ENCODE measurements around the gene SALL4.

SALL4 gene

DNA sequence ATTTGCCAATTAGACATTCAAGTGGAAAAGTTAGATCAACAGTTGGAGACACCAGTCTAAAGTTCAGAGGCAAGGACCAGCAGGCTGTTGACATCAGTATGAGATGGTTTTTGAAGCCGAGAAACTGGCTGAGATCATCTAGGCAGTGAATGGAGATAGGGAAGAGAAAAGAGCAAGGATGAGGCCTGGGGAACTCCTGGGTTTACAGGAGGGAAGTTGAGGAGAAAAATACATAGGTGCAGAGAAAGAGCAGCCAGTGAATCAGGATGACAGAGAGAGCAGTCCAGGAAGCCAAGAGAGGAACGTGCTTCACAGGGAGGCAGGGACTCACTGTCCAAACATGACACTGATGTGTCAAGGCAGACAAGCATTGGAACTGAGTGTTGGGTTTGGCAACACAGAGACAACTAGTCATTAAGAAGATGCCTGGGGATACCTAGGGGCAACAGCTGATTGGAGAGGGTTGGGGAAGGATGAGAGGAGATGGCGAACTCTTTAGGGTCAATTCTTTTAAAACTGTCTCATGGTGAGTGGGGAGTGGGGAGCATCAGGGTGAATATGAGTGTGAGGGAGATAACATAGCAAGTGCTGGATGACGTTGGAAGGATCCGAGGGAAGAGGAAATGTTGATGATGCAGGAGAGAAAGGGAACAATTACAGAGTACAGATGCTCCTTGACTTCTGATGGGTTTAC is 13.2 kb upstream of the SALL4 start:
- no peak overlapping the region for H3K4me3 ChIP-seq (ENCODE audit: low read depth, low read length)
- DNase-seq (ENCODE audit: low read depth) = no peak
- TF ChIP-seq, protein P1, sequence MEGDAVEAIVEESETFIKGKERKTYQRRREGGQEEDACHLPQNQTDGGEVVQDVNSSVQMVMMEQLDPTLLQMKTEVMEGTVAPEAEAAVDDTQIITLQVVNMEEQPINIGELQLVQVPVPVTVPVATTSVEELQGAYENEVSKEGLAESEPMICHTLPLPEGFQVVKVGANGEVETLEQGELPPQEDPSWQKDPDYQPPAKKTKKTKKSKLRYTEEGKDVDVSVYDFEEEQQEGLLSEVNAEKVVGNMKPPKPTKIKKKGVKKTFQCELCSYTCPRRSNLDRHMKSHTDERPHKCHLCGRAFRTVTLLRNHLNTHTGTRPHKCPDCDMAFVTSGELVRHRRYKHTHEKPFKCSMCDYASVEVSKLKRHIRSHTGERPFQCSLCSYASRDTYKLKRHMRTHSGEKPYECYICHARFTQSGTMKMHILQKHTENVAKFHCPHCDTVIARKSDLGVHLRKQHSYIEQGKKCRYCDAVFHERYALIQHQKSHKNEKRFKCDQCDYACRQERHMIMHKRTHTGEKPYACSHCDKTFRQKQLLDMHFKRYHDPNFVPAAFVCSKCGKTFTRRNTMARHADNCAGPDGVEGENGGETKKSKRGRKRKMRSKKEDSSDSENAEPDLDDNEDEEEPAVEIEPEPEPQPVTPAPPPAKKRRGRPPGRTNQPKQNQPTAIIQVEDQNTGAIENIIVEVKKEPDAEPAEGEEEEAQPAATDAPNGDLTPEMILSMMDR (IDR thresholded peaks at IDR 0.05; ENCODE audit: low read depth, low read length, missing control alignments) = no peak
- in situ Hi-C loops (cut with HindIII; ENCODE audit: low sequenced_read_pairs) = no loop called here

DNA sequence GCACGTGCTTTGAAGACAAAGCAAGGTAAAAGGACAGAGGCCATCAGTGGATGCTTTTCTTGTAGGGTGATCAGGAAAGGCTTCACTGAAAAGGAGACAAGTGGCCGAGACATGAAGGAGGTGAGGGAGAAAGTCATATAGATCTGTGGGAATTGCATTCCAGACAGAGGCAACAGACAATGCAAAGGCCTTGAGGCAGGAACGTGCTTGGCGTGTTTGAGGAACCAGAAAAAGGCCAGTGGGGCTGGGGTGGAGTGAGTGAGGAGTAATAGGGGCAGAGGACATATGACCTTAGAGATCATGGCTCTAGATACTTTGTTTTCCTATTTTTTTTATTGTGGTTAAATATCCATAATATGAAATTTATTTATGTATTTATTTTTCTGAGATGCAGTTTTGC is 10.5 kb upstream of the SALL4 start:
- in situ Hi-C loops (cut with HindIII; ENCODE audit: low sequenced_read_pairs) = no loop called here
- TF ChIP-seq, protein P1 (IDR thresholded peaks at IDR 0.05; ENCODE audit: low read depth, low read length, missing control alignments) = no peak
- H3K4me3 ChIP-seq (ENCODE audit: low read depth, low read length) = no peak overlapping the region
- no peak for DNase-seq (ENCODE audit: low read depth)

DNA sequence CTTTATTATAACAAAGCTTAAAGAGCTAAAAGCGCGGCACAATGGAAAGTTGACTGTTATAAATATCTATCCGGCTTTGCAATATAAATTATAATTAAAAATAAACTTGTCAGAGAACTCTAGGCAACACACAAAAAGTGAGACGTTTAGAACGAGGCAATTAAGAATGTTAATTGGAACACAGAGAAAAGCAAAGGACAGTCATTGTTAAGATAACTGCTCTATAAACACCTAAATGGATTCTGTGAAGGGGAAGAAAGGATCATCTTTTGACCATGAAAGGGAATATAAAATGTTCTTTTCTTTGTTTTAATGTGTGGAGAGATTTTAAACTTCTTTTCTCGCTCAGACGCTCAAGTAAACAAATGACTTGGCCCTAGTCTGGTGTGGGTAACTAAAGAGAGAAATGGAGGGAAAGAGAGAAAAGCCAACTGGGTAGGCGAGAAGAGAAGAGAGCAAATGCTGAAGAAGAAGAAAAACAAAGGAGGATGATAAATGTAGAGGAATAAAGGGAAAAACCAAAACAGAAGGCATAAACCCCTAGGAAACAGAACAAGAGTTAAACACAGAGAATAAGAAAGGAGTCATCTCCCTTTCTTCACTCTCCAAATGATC is 9.3 kb upstream of the SALL4 start:
- no peak for DNase-seq (ENCODE audit: low read depth)
- in situ Hi-C loops (cut with HindIII; ENCODE audit: low sequenced_read_pairs) = no loop called here
- no peak overlapping the region for H3K4me3 ChIP-seq (ENCODE audit: low read depth, low read length)
- TF ChIP-seq, protein P1 (IDR thresholded peaks at IDR 0.05; ENCODE audit: low read depth, low read length, missing control alignments) = no peak

DNA sequence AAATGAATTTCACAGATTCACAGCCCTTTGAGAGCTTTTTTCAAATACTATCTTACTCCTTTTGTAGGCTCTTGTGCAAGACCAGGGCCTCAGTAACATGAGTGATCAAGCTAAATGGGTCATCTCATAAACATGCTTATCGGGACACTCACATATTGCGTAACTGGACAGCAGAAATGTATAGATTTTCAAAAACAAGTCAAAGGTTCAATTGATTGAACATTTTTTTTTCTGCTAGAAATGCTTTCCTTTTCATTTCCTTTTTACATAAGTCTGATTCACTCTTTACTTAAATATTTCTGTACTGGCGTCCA is 8.7 kb upstream of the SALL4 start:
- no peak overlapping the region for H3K4me3 ChIP-seq (ENCODE audit: low read depth, low read length)
- TF ChIP-seq, protein P1 (IDR thresholded peaks at IDR 0.05; ENCODE audit: low read depth, low read length, missing control alignments) = no peak
- in situ Hi-C loops (cut with HindIII; ENCODE audit: low sequenced_read_pairs) = no loop called here
- no peak for DNase-seq (ENCODE audit: low read depth)

DNA sequence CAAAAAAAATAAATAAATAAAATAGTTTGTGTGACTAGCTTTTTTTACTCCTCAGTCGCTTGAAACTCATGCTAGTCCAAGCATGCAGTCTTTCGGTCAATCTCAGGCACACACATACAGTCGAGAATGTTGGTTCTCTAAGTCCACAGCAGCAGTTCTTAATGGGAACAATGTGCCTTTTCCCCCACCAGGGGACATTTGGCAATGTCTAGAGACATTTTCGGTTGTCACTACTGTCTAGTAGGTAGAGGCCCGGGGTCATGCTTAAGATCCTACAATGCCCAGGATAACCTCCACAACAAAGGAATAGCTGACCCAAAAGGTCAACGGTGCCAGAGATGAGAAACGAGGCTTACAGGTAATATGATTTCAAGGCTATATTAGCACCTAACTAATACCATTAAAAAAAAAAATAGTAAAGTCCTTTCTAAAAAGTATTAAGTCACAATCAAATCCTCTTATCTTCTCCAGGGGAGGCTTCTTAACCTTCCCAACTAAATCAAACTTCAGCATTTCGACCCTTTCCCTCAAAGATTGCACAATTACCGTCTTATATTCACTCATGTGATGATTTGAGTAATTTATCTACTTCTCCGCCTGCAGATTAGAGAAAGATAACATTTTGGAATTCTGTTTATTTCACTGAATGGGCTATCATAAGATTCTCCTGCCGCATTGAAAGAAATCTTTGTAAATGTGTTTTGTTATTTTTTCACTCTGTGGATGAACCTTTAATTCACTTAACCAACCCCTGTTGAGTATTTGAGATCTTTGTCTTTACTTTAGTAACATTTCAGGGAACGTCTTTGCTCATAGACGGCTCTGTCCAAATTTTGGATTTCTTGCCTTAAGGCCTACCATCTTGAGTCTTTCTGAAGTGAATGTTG is 8.1 kb upstream of the SALL4 start:
- no peak for DNase-seq (ENCODE audit: low read depth)
- TF ChIP-seq, protein P1 (IDR thresholded peaks at IDR 0.05; ENCODE audit: low read depth, low read length, missing control alignments) = no peak
- H3K4me3 ChIP-seq (ENCODE audit: low read depth, low read length) = no peak overlapping the region
- in situ Hi-C loops (cut with HindIII; ENCODE audit: low sequenced_read_pairs) = no loop called here

DNA sequence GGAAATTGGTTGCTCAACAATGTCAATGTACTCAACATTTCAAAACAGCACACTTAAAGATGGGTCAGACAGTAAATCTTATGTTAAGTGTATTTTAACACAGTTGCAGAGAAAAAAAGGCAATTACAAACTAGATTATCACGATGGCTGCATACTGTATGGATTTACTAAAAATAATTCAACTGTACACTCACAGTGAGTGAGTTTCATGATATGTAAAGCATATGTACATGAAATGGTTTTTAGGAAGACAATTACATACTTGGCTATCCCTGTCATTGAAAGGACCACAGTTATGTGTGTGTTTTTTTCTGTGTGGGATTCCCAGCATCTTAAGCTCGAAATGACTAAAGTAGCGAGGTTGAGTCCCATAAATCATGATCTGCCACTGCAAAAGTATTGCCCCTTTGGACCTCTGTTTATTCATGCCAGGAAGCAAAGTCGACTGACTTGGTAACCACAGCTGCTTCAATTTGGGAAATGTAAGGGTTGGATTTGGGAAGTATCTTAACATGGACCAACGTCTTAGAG is 5.5 kb upstream of the SALL4 start:
- TF ChIP-seq, protein P1 (IDR thresholded peaks at IDR 0.05; ENCODE audit: low read depth, low read length, missing control alignments) = no peak
- in situ Hi-C loops (cut with HindIII; ENCODE audit: low sequenced_read_pairs) = no loop called here
- no peak for DNase-seq (ENCODE audit: low read depth)
- H3K4me3 ChIP-seq (ENCODE audit: low read depth, low read length) = no peak overlapping the region
